ENCODE data around the gene SACM1L. TPM values are rescaled to one million over a fixed set of nuclear protein-coding genes. Genes with fewer than 3 reads are reported as not detected.

Gene SACM1L
- total and polyA plus RNA-seq, 2 of the 13 experiments (the other 11 are each of a cell fraction or from before 2014, with no cell fraction given), result 15.1 to 27.8 TPM

- TF ChIP-seq MLXIP (CRISPR knock-in tag; IDR thresholded peaks at IDR 0.05; ENCODE audit: borderline replicate concordance) (0 out of 2 replicates have a peak, but pooled peaks have one; percentile 45), ARHGAP35 (CRISPR knock-in tag; IDR thresholded peaks at IDR 0.05; ENCODE audit: borderline replicate concordance) (peak; percentile 39; the same call in 1 of the 2 replicates), ZNF609 (CRISPR knock-in tag; IDR thresholded peaks at IDR 0.05; ENCODE audit: borderline replicate concordance) (0 out of 2 replicates have a peak, but pooled peaks have one; percentile 24), NFE2L2 (IDR thresholded peaks at IDR 0.05; ENCODE audit: low read length) (no peak), ZNF879 (CRISPR knock-in tag; IDR thresholded peaks at IDR 0.05) (peak; percentile 84; the same call in 1 of the 2 replicates), ZNF740 (CRISPR knock-in tag; IDR thresholded peaks at IDR 0.05) (0 out of 2 replicates have a peak, but pooled peaks have one; percentile 46), ZNF775 (CRISPR knock-in tag; IDR thresholded peaks at IDR 0.05; ENCODE audit: borderline replicate concordance) (no peak), POGZ (CRISPR knock-in tag; IDR thresholded peaks at IDR 0.05) (peak; percentile 95), SNAPC2 (CRISPR knock-in tag; IDR thresholded peaks at IDR 0.05) (no peak), AHDC1 (CRISPR knock-in tag; IDR thresholded peaks at IDR 0.05; ENCODE audit: borderline replicate concordance) (no peak), SNAPC5 (CRISPR knock-in tag; IDR thresholded peaks at IDR 0.05; ENCODE audit: borderline replicate concordance) (no peak)
Measured at GRCh38 chr3:45688882-45689786, at the start of gene SACM1L (continued).
